Iris pigment epithelial cell (primary cell): Measurements from ENCODE around the gene CXorf58.
"Not testable (repeated sequence)": the region's sequence is repeated elsewhere in the genome, so short reads cannot be mapped to it uniquely, and the experiment has no call there.

Source experiments
- DNase-seq: peaks from one replicate; pipeline ENCODE4 v3.0.0-alpha.2; 2011; ENCODE audit warnings: low read depth

The CXorf58 gene

GRCh38 chrX:23954396-23954795, 46.6 kb downstream of the CXorf58 start:
- no peak for DNase-seq

DNA sequence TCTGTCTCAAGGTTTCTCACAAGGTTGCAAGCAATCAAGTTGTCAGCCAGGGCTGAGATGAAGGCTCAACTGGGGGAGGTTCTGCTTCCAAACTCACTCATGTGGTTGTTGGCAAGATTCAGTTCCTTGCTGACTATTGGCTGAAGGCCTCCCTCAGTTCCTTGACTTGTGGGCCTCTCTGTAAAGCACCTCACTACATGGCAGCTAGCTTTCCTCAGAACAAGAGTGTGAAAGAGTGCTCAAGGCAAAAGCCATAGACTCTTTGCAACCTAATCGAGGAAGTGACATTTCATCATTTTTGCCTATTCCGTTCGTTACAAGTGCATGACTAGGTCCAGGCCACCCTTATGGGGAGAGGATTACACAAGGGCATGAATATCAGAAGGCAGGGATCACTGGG, 52.0 kb downstream of the CXorf58 start:
- no peak for DNase-seq

DNA sequence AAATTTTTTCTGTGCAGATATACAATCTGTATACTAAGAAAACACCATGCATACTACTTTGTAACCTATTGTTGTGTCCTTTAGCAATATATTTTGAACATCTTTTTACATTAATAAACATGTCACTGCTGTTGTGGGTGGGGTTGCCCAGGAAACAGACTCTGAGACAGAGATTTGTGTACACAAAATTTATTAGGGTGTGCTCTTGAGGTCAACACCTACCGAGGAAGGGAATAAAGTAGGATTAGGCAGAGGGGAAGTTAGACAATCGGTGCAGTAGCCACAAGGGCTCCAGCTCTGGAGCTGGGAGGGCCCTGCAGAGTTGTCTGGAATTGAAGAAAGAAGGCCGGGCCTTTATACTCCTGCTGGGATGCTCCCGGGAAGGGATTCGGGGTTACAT, 56.4 kb downstream of the CXorf58 start:
- no peak for DNase-seq

DNA sequence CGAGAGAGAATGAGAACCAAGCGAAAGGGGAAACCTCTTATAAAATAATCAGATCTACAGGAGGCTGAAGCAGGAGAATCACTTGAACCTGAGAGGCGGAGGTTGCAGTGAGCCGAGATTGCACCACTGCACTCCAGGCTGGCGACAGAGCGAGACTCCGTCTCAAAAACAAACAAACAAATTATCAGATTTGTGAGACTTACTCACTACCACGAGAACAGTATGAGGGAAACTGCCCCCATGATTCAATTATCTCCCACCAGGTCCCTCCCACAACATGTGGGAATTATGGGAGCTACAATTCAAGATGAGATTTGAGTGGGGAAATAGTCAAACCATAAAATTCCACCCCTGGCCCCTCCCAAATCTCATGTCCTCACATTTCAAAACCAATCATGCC, 57.8 kb downstream of the CXorf58 start:
- not testable (repeated sequence) for DNase-seq

GRCh38 chrX:23978491-23978890, 70.7 kb downstream of the CXorf58 start:
- no peak for DNase-seq

DNA sequence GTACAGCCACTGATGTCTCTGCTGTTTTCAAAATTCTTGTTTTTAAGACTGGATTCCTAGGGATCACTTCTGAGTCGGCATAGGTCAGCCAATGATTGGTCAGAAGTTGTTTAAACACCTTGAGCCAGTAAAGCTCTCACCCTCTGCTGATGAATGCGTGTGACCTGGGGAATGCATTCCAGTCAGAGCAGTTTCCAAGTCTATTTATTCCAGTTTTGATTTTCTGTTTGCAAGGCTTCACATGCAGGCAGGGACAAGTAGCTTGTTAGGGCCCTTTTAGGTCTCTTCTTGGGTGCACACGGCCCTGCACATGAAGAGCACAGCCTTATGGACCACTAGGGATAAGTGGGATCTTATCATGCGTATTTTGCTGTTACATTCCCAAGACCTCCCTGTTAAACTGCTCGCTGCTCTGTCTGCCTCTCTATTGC, 72.2 kb downstream of the CXorf58 start:
- DNase-seq = peak; percentile 34

DNA sequence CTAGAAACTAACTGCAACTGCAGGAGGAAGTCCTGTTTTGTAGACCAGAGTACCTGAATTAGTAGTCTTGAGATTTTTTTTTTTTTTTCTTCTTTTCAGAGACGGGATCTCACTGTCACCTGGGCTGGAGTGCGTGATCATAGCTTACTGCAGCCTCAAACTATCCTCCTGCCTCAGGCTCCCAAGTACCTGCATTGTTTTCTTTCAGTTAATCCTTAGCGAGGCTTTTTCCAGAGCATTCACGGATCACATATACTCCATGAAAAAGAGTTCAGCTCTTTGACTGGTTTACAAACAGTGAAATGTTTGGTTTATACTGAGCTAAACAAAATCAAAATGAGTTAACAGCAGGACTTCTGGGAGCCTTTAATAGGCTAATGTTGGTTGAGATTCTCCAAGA, 73.4 kb downstream of the CXorf58 start:
- no peak for DNase-seq

- DNase-seq = no peak
Measured at GRCh38 chrX:23981711-23982110, 73.9 kb downstream of the CXorf58 start.

- DNase-seq = no peak
Measured at GRCh38 chrX:23982891-23983290, 75.1 kb downstream of the CXorf58 start.
